Measurements from ENCODE around the gene C2. TPM values are rescaled to one million over a fixed set of nuclear protein-coding genes. Genes with fewer than 3 reads are reported as not detected.
A peak's percentile ranks its signal among the peaks of the same experiment; 100 is the strongest.

Gene C2
- total RNA-seq, 6 experiments from 2014 or later: 0.24 to 0.43 (median 0.43) TPM; not detected in 2

DNA sequence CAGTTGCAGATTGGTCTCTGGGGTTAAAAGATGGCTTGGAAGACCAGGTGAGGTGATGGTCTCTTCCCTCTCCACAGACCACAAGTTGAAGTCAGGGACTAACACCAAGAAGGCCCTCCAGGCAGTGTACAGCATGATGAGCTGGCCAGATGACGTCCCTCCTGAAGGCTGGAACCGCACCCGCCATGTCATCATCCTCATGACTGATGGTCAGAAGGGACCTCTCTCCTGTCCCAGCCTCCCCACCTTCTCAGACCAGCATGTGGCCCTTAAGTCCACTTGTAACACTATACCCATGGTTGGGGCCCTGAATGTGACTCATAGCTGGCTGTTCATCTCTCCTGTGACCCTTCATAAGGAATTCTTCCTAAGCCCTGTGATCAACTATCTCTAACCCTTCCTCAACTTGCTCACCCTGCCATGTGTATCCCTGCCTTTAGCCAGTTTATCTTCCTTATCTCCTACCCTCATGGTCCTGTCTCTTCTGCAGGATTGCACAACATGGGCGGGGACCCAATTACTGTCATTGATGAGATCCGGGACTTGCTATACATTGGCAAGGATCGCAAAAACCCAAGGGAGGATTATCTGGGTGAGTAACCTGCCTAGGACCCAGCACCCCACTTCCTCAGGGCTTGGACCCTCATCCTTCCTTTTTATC, 21.4 kb downstream of the C2 start:
- Mint-ChIP-seq H3K4me3 (peak overlapping the region; percentile 3; the same call in 1 of the 2 replicates), H3K36me3 (ENCODE audit: low read depth) (peaks cover 8% of the 10 kb centered on the region; the same call in 1 of the 2 replicates), H3K4me1 (ENCODE audit: low read depth) (peaks cover 37% of the 10 kb centered on the region), H3K9me3 (no peaks in the 10 kb centered on the region), H3K27me3 (ENCODE audit: insufficient read depth) (peaks cover 14% of the 10 kb centered on the region), H3K27ac (peak overlapping the region; percentile 7; the same call in 1 of the 2 replicates)
- TF ChIP-seq, protein P1, sequence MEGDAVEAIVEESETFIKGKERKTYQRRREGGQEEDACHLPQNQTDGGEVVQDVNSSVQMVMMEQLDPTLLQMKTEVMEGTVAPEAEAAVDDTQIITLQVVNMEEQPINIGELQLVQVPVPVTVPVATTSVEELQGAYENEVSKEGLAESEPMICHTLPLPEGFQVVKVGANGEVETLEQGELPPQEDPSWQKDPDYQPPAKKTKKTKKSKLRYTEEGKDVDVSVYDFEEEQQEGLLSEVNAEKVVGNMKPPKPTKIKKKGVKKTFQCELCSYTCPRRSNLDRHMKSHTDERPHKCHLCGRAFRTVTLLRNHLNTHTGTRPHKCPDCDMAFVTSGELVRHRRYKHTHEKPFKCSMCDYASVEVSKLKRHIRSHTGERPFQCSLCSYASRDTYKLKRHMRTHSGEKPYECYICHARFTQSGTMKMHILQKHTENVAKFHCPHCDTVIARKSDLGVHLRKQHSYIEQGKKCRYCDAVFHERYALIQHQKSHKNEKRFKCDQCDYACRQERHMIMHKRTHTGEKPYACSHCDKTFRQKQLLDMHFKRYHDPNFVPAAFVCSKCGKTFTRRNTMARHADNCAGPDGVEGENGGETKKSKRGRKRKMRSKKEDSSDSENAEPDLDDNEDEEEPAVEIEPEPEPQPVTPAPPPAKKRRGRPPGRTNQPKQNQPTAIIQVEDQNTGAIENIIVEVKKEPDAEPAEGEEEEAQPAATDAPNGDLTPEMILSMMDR (IDR thresholded peaks at IDR 0.05): no peak
- DNase-seq: peak; percentile 52

DNA sequence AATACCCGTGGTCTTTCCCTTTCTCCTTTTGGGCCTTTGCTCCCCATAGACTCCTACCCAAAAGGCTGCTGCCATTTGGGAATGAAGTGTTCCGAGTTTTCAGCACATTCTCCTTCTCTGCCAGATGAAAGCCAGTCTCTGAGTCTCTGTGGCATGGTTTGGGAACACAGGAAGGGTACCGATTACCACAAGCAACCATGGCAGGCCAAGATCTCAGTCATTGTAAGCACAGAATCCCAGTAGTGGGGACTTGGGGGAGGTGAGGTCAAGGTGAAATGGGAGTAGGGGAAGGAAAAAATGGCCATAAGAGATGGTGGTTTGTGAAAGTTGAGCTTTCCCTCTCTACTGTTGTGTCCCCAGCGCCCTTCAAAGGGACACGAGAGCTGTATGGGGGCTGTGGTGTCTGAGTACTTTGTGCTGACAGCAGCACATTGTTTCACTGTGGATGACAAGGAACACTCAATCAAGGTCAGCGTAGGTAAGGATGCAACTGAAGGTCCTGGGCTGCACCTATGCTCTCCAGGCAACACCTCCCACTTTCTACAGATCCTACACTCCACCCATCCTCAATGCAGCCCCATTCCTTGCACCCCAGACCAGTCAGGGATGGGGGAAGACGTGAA, 22.5 kb downstream of the C2 start:
- Mint-ChIP-seq H3K36me3 (ENCODE audit: low read depth) (peaks cover 20% of the 10 kb centered on the region; the same call in 1 of the 2 replicates), H3K4me1 (ENCODE audit: low read depth) (peaks cover 33% of the 10 kb centered on the region), H3K9me3 (no peaks in the 10 kb centered on the region), H3K27me3 (ENCODE audit: insufficient read depth) (peaks cover 8% of the 10 kb centered on the region), H3K27ac (no peak overlapping the region), H3K4me3 (no peak overlapping the region)
- TF ChIP-seq, protein P1 (IDR thresholded peaks at IDR 0.05): no peak
- no peak for DNase-seq

DNA sequence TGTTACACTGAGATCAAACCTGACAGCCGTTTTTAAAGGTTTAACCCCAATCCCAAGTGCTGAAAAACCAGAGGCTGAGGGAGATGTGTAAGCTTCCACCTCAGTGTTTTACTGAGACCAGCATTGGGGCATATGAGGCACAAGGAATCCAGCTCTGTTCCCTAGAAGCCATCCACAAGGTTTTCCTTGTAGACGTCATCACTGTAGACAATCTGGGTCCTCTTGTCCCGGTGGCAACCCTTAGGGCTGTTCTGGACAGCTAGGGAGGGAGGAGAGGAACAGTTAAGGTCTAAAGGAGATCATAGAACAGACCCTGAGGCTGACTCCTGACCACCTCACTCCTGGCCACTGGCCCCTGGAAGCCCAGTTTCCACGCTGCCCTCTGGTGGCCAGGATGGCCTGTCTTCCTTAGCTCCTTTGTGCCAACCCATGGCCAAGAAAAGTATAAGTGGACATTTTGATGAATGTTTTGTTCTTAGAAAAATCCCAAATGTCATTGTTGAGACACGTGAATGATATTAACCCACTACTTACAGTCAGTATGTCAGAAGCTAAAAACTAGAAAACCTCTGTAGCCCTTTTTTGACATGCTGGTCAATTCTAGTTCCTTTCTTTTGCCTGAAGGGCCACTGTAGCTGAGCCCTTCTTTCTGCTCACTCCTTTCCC, 24.8 kb downstream of the C2 start:
- TF ChIP-seq, protein P1 (IDR thresholded peaks at IDR 0.05): peak; percentile 92
- DNase-seq: peak; percentile 53
- peaks cover 21% of the 10 kb centered on the region for H3K4me1 Mint-ChIP-seq (ENCODE audit: low read depth)
- peak overlapping the region; percentile 8 for H3K27ac Mint-ChIP-seq
- H3K9me3 Mint-ChIP-seq: no peaks in the 10 kb centered on the region
- H3K36me3 Mint-ChIP-seq (ENCODE audit: low read depth): peaks cover 21% of the 10 kb centered on the region; the same call in 1 of the 2 replicates
- H3K27me3 Mint-ChIP-seq (ENCODE audit: insufficient read depth): peaks cover 8% of the 10 kb centered on the region
- no peak overlapping the region for H3K4me3 Mint-ChIP-seq

DNA sequence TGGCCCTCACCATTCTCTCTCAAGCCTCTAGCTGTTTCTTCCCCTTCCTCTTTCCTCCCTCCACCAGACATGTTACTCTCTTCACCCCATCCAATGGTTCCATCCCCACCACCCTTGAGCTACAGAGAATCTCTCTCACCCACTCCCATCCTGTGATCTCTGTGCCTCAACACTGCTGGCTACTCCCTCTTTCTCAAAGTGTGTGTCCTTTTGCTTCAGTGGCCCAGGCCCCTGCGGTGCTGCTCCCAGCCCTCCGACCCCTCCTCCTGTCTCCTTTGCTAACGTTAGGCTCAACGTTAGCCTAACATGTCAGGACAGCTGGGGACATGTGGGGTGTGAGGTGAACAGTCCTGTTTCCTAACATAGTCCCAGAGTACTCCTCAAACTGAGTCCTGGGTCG, 25.4 kb downstream of the C2 start:
- H3K4me1 Mint-ChIP-seq (ENCODE audit: low read depth): peaks cover 27% of the 10 kb centered on the region
- H3K27me3 Mint-ChIP-seq (ENCODE audit: insufficient read depth): peaks cover 5% of the 10 kb centered on the region
- no peak for DNase-seq
- TF ChIP-seq, protein P1 (IDR thresholded peaks at IDR 0.05): no peak
- H3K36me3 Mint-ChIP-seq (ENCODE audit: low read depth): peaks cover 21% of the 10 kb centered on the region; the same call in 1 of the 2 replicates
- H3K4me3 Mint-ChIP-seq: no peak overlapping the region
- H3K9me3 Mint-ChIP-seq: no peaks in the 10 kb centered on the region
- H3K27ac Mint-ChIP-seq: peak overlapping the region; percentile 8

DNA sequence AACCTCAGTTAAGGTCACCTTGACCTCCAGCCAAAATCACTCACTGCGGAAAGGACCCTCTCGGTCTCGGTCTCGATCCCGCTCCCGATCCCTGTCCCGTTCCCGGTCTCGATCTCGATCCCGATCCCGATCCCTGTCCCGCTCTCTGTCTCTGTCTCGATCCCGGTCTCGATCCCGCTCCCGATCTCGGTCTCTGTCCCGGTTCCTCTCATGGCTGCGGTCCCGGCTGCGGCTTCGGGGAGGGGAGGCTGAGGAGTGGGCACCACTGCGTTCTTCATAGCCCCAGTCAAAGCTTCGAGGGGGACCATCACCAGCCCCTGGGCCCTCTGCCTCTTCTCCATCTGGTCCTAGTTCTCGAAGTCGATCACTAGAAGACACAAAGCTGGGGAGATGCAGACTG, 27.0 kb downstream of the C2 start:
- Mint-ChIP-seq H3K27me3 (ENCODE audit: insufficient read depth) (peaks cover 3% of the 10 kb centered on the region), H3K4me3 (no peak overlapping the region), H3K36me3 (ENCODE audit: low read depth) (peaks cover 21% of the 10 kb centered on the region; the same call in 1 of the 2 replicates), H3K27ac (no peak overlapping the region), H3K9me3 (no peaks in the 10 kb centered on the region), H3K4me1 (ENCODE audit: low read depth) (peaks cover 25% of the 10 kb centered on the region)
- TF ChIP-seq, protein P1 (IDR thresholded peaks at IDR 0.05): no peak
- no peak for DNase-seq

Measured in HFFc6 (cell line).